ENCODE data around the gene CCL4L2.
"Not testable (repeated sequence)": the region's sequence is repeated elsewhere in the genome, so short reads cannot be mapped to it uniquely, and the experiment has no call there.

Gene CCL4L2

DNA sequence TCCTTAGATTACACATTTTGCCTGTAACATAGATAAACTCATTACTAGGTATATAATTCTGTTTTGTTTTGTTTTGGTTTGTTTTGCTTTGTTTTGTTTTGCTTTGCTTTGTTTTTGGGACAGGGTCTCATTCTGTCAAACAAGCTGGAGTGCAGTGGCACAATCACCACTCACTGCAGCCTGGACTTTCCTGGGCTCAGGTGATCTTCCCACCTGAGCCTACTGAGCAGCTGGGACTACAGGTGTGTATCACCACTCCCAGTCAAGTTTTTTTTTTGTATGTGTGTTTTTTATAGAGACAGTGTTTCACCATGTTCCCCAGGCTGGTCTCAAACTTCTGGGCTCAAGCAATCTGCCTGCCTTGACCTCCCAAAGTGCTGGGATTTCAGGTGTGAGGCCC, 1.3 kb upstream of the CCL4L2 start:
- Histone ChIP-seq H3K9me2 (ENCODE audit: low read depth, low read length) (no peaks in the 10 kb centered on the region), H3K27me3 (ENCODE audit: insufficient read depth, low read length) (no peaks in the 10 kb centered on the region), H3K4me1 (ENCODE audit: insufficient read depth, low read length, severe bottlenecking) (peaks cover 36% of the 10 kb centered on the region), H3K79me2 (ENCODE audit: insufficient read depth, low read length) (no peaks in the 10 kb centered on the region), H3K4me2 (ENCODE audit: low read length) (no peak overlapping the region), H3K36me3 (ENCODE audit: insufficient read depth, low read length) (no peaks in the 10 kb centered on the region), H3K9me3 (ENCODE audit: low read length) (no peaks in the 10 kb centered on the region), H4K20me1 (ENCODE audit: insufficient read depth, low read length) (no peaks in the 10 kb centered on the region), H3K4me3 (ENCODE audit: low read depth, low read length, poor library complexity, severe bottlenecking) (no peak overlapping the region), H3K9ac (ENCODE audit: low read length) (no peak overlapping the region), H3F3A (ENCODE audit: insufficient read depth, low read length) (no peaks in the 10 kb centered on the region), H2AFZ (ENCODE audit: low read length) (no peak overlapping the region), H3K27ac (ENCODE audit: low read depth, low read length, poor library complexity, severe bottlenecking) (peak overlapping the region; percentile 59)
- TF ChIP-seq EZH2 (IDR thresholded peaks at IDR 0.05; ENCODE audit: borderline replicate concordance, low read length): no peak
- TF ChIP-seq, protein P1, sequence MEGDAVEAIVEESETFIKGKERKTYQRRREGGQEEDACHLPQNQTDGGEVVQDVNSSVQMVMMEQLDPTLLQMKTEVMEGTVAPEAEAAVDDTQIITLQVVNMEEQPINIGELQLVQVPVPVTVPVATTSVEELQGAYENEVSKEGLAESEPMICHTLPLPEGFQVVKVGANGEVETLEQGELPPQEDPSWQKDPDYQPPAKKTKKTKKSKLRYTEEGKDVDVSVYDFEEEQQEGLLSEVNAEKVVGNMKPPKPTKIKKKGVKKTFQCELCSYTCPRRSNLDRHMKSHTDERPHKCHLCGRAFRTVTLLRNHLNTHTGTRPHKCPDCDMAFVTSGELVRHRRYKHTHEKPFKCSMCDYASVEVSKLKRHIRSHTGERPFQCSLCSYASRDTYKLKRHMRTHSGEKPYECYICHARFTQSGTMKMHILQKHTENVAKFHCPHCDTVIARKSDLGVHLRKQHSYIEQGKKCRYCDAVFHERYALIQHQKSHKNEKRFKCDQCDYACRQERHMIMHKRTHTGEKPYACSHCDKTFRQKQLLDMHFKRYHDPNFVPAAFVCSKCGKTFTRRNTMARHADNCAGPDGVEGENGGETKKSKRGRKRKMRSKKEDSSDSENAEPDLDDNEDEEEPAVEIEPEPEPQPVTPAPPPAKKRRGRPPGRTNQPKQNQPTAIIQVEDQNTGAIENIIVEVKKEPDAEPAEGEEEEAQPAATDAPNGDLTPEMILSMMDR (IDR thresholded peaks at IDR 0.05; ENCODE audit: low read length): no peak

DNA sequence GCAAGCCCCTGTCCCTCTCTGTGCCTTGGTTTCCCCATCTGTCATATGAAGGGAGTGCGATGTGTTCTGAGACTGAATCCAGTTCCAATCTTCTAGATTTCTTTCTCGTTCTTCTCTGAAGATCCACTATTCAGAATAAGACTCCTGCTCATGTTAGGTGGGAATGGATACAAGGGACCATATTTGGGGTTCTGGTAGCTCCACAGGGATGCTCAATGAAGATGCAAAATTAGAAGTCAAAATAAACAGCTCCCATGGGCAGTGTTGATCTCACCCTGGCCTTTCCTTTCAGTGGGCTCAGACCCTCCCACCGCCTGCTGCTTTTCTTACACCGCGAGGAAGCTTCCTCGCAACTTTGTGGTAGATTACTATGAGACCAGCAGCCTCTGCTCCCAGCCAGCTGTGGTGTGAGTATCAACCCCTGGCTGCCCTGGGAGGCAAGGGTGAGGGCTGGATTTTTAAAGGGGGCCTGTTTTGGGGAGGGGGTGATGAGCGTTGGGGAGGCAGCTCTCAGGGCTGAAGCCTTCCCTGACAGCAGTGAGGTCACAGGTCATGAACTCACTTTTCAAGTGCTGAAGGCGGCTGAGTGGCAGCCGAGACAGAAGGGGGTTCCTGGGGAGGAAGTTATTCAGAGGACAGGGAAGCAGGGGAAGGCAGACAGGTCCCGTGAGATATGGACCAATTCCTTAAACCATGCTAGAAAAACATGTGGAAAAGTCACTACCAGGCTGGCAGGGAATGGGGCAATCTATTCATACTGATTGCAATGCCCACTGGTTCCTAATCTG, 815 bp downstream of the CCL4L2 start:
- not testable (repeated sequence) for H3K4me2 ChIP-seq (ENCODE audit: low read length)

DNA sequence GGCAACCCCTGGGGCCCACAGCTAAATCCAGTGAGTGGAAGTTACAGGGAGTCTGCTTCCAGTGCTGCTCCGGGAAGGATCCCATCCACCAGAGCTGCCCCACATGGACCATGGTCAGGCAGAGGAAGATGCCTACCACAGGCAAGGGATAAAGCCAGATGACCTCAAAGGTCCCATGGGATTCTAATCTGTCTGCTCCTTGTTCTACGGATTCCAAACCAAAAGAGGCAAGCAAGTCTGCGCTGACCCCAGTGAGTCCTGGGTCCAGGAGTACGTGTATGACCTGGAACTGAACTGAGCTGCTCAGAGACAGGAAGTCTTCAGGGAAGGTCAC, 1.4 kb downstream of the CCL4L2 start:
- H3K27me3 ChIP-seq (ENCODE audit: insufficient read depth, low read length): no peaks in the 10 kb centered on the region
- no peaks in the 10 kb centered on the region for H3K79me2 ChIP-seq (ENCODE audit: insufficient read depth, low read length)
- H4K20me1 ChIP-seq (ENCODE audit: insufficient read depth, low read length): no peaks in the 10 kb centered on the region
- no peak overlapping the region for H3K9ac ChIP-seq (ENCODE audit: low read length)
- no peaks in the 10 kb centered on the region for H3K36me3 ChIP-seq (ENCODE audit: insufficient read depth, low read length)
- H3K9me3 ChIP-seq (ENCODE audit: low read length): no peaks in the 10 kb centered on the region
- H2AFZ ChIP-seq (ENCODE audit: low read length): no peak overlapping the region
- no peak for TF ChIP-seq EZH2 (IDR thresholded peaks at IDR 0.05; ENCODE audit: borderline replicate concordance, low read length)
- TF ChIP-seq, protein P1 (IDR thresholded peaks at IDR 0.05; ENCODE audit: low read length): no peak
- peaks cover 17% of the 10 kb centered on the region for H3K4me1 ChIP-seq (ENCODE audit: insufficient read depth, low read length, severe bottlenecking)
- no peak overlapping the region for H3K27ac ChIP-seq (ENCODE audit: low read depth, low read length, poor library complexity, severe bottlenecking)
- no peak overlapping the region for H3K4me3 ChIP-seq (ENCODE audit: low read depth, low read length, poor library complexity, severe bottlenecking)
- no peak overlapping the region; the same call in 1 of the 2 replicates for H3K4me2 ChIP-seq (ENCODE audit: low read length)
- no peaks in the 10 kb centered on the region for H3F3A ChIP-seq (ENCODE audit: insufficient read depth, low read length)
- H3K9me2 ChIP-seq (ENCODE audit: low read depth, low read length): no peaks in the 10 kb centered on the region

More for the DNA sequence above, 815 bp downstream of the CCL4L2 start:
- H3K4me3 ChIP-seq (ENCODE audit: low read depth, low read length, poor library complexity, severe bottlenecking); H3K36me3 ChIP-seq (ENCODE audit: insufficient read depth, low read length); H3K27me3 ChIP-seq (ENCODE audit: insufficient read depth, low read length); H3F3A ChIP-seq (ENCODE audit: insufficient read depth, low read length); H3K9me3 ChIP-seq (ENCODE audit: low read length); H4K20me1 ChIP-seq (ENCODE audit: insufficient read depth, low read length); H3K9me2 ChIP-seq (ENCODE audit: low read depth, low read length); H2AFZ ChIP-seq (ENCODE audit: low read length); H3K79me2 ChIP-seq (ENCODE audit: insufficient read depth, low read length); H3K9ac ChIP-seq (ENCODE audit: low read length): not testable (repeated sequence)
- Histone ChIP-seq H3K27ac (ENCODE audit: low read depth, low read length, poor library complexity, severe bottlenecking) (peak overlapping the region; percentile 23), H3K4me1 (ENCODE audit: insufficient read depth, low read length, severe bottlenecking) (peaks cover 17% of the 10 kb centered on the region)

DNA sequence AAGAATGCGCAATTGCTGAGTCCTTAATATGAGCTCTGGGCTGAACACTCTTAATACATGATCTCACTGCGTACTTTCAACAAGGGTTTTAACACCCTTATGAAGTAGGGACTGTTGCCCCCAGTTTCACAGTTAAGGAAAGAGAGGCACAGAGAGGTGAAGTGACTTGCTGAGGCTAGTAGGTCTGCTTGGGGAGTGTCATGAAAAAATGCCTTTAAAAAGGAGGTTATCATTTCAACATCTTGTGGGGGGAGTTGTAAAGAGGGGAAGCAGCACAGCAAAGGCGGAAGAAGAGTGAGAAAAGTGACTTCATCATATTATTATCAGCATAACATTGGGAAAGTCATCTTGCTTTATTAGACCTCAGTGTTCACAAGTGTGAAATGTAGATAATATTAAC, 2.1 kb downstream of the CCL4L2 start:
- H3K4me3 ChIP-seq (ENCODE audit: low read depth, low read length, poor library complexity, severe bottlenecking): no peak overlapping the region
- H4K20me1 ChIP-seq (ENCODE audit: insufficient read depth, low read length): no peaks in the 10 kb centered on the region
- no peaks in the 10 kb centered on the region for H3F3A ChIP-seq (ENCODE audit: insufficient read depth, low read length)
- no peaks in the 10 kb centered on the region for H3K9me2 ChIP-seq (ENCODE audit: low read depth, low read length)
- no peak overlapping the region for H3K9ac ChIP-seq (ENCODE audit: low read length)
- no peaks in the 10 kb centered on the region for H3K27me3 ChIP-seq (ENCODE audit: insufficient read depth, low read length)
- no peaks in the 10 kb centered on the region for H3K79me2 ChIP-seq (ENCODE audit: insufficient read depth, low read length)
- H3K4me1 ChIP-seq (ENCODE audit: insufficient read depth, low read length, severe bottlenecking): peaks cover 17% of the 10 kb centered on the region
- H3K36me3 ChIP-seq (ENCODE audit: insufficient read depth, low read length): no peaks in the 10 kb centered on the region
- H3K4me2 ChIP-seq (ENCODE audit: low read length): no peak overlapping the region
- no peak overlapping the region for H3K27ac ChIP-seq (ENCODE audit: low read depth, low read length, poor library complexity, severe bottlenecking)
- H2AFZ ChIP-seq (ENCODE audit: low read length): no peak overlapping the region
- no peak for TF ChIP-seq EZH2 (IDR thresholded peaks at IDR 0.05; ENCODE audit: borderline replicate concordance, low read length)
- TF ChIP-seq, protein P1 (IDR thresholded peaks at IDR 0.05; ENCODE audit: low read length): no peak
- H3K9me3 ChIP-seq (ENCODE audit: low read length): no peaks in the 10 kb centered on the region
